T-cell (primary cell): ENCODE measurements around the gene CNTN5. TPM values are rescaled to one million over a fixed set of nuclear protein-coding genes. Genes with fewer than 3 reads are reported as not detected.

Experiments used
- ATAC-seq, 4 experiments: fragments of 200-7000 bp in 3 of 4; fragments of 150-1000 bp in 1 of 4; cut with Tn5 transposase; replicated peaks in 1 of 4; 1 replicate in 3 of 4; 2 replicates in 1 of 4; pipeline ENCODE4 v1.10.0; 2021; ENCODE audit warnings: moderate library complexity in 3 of 4, mild to moderate bottlenecking in 2 of 4, moderate number of reproducible peaks in 1 of 4
- CTCF ChIA-PET, 2 donors: fragments of 300-600 bp; sonication (Branson Sonifier 250); formaldehyde crosslinking; loops; one replicate each; lab custom pipeline; 2022; ENCODE audit warnings: antibody characterized with exemption in 2 of 2; lab: Charles Lee
- POLR2A ChIA-PET, 2 donors: fragments of 300-600 bp; sonication (Branson Sonifier 250); formaldehyde crosslinking; loops; one replicate each; lab custom pipeline; 2022; ENCODE audit warnings: antibody characterized with exemption in 2 of 2; lab: Charles Lee
- DNase-seq, 35 experiments: peaks; one replicate each; pipeline versions ENCODE4 v3.0.0 to v3.0.0-alpha.2; 2013 to 2023
- H3K27ac ChIP-seq: one replicate; pipeline ENCODE4 v1.5.1; 2013; ENCODE audit warnings: low read length
- H3K27me3 ChIP-seq, 2 experiments: replicated peaks in 1 of 2; 1 replicate in 1 of 2; 2 replicates in 1 of 2; pipeline versions ENCODE4 v1.6.1 to v1.7.0; 2013; ENCODE audit warnings: low read length in 1 of 2, mixed read lengths in 1 of 2; ENCODE audit not compliant: control insufficient read depth in 2 of 2, insufficient read depth in 2 of 2; ENCODE audit errors: extremely low read depth in 1 of 2
- H3K36me3 ChIP-seq, 2 donors: 1 replicate in 1 of 2; 2 replicates in 1 of 2; pipeline versions ENCODE4 v1.6.1 to v1.7.0; 2013; ENCODE audit warnings: low read length in 1 of 2; ENCODE audit not compliant: control insufficient read depth in 2 of 2, insufficient read depth in 1 of 2; ENCODE audit errors: extremely low read depth in 1 of 2
- H3K4me1 ChIP-seq, 2 experiments: 1 replicate in 1 of 2; 2 replicates in 1 of 2; pipeline versions ENCODE4 v1.6.1 to v1.7.0; 2013; ENCODE audit warnings: low read length in 2 of 2, mixed read lengths in 1 of 2; ENCODE audit not compliant: insufficient read depth in 2 of 2, control insufficient read depth in 1 of 2; ENCODE audit errors: extremely low read depth in 1 of 2
- H3K4me3 ChIP-seq, 2 donors: 1 replicate in 1 of 2; 2 replicates in 1 of 2; pipeline versions ENCODE4 v1.5.1 to v1.7.0; 2013; ENCODE audit warnings: mild to moderate bottlenecking in 2 of 2, low read length in 1 of 2, moderate library complexity in 1 of 2; ENCODE audit not compliant: control insufficient read depth in 1 of 2; ENCODE audit errors: extremely low read depth in 1 of 2
- H3K9me3 ChIP-seq: 2 replicates; pipeline ENCODE4 v1.7.0; 2013
- H3K27ac Mint-ChIP-seq, 2 donors: one replicate each; pipeline ENCODE4 v1.8.0; 2020 to 2021; ENCODE audit warnings: mild to moderate bottlenecking in 2 of 2, mixed read lengths in 2 of 2
- H3K27me3 Mint-ChIP-seq, 2 donors: one replicate each; pipeline ENCODE4 v1.8.0; 2021 to 2022; ENCODE audit warnings: mixed read lengths in 2 of 2
- H3K36me3 Mint-ChIP-seq: one replicate; pipeline ENCODE4 v1.8.0; 2021; ENCODE audit warnings: mixed read lengths
- H3K4me1 Mint-ChIP-seq, 3 donors: one replicate each; pipeline ENCODE4 v1.8.0; 2020 to 2022; ENCODE audit warnings: mixed read lengths in 3 of 3, mild to moderate bottlenecking in 1 of 3
- H3K4me3 Mint-ChIP-seq, 3 donors: one replicate each; pipeline ENCODE4 v1.8.0; 2020 to 2022; ENCODE audit warnings: mild to moderate bottlenecking in 3 of 3, mixed read lengths in 3 of 3, moderate library complexity in 3 of 3
- H3K9me3 Mint-ChIP-seq, 3 donors: one replicate each; pipeline ENCODE4 v1.8.0; 2020 to 2022; ENCODE audit warnings: mixed read lengths in 3 of 3
- WGBS: methylation state at CpG from one replicate; pipeline ENCODE4 v1.1.5; 2013; ENCODE audit warnings: missing lambda C conversion rate; ENCODE audit not compliant: insufficient coverage; 5-methylcytosine and 5-hydroxymethylcytosine counted together
- total RNA-seq, 35 experiments: library from RNA in 6 of 35; stranded (reverse) in 6 of 35; fragments of 120-200 nt in 1 of 35; gene quantifications; one replicate each; pipeline versions ENCODE4 v1.2.1 to v1.2.4 and lab custom pipeline; 2013 to 2026

The CNTN5 gene
- total RNA-seq, 5 donors from 2014 or later (not counting 1 experiment from before 2014, with no cell fraction given) = not detected

DNA sequence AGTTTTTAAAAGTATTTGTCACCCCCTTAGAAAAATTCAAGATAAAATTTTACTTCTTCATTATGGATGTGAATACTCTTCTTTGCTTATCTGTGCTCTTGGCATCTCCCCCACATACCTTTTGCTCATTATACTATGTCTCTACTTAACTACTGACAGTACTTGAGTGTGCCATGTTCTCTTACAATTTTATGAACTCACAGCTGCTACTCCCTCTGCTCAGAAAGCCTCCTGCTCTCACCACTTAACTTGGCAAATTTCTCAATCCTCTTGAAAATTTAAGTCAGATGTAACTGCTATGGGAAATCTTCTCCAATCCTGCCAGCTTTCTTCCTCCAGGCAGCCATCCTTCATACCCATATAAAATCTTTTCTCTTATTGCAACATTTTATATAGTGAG lies 163.4 kb downstream of the CNTN5 start:
- no peaks in the 10 kb centered on the region for H3K27me3 Mint-ChIP-seq
- CTCF ChIA-PET = interaction anchor here in 1 of 2 donors (0.7 kb wide), 1 partner anchor 723 kb away, joined by 4 read pairs; no protein-coding TSS in a partner anchor
- no peaks in the 10 kb centered on the region for H3K4me1 Mint-ChIP-seq
- DNase-seq = no peak
- ATAC-seq = no peak
- peaks cover 16 to 18% (median 17%) of the 10 kb centered on the region in 3 donors for H3K9me3 Mint-ChIP-seq
- no peaks in the 10 kb centered on the region for H3K27me3 ChIP-seq
- H3K9me3 ChIP-seq = no peaks in the 10 kb centered on the region
- H3K36me3 ChIP-seq = no peaks in the 10 kb centered on the region
- POLR2A ChIA-PET = no interaction called here
- H3K27ac ChIP-seq = no peak overlapping the region
- H3K4me1 ChIP-seq = no peaks in the 10 kb centered on the region
- no peaks in the 10 kb centered on the region for H3K36me3 Mint-ChIP-seq
- H3K27ac Mint-ChIP-seq = no peak overlapping the region
- no peak overlapping the region for H3K4me3 Mint-ChIP-seq
- no peak overlapping the region for H3K4me3 ChIP-seq

DNA sequence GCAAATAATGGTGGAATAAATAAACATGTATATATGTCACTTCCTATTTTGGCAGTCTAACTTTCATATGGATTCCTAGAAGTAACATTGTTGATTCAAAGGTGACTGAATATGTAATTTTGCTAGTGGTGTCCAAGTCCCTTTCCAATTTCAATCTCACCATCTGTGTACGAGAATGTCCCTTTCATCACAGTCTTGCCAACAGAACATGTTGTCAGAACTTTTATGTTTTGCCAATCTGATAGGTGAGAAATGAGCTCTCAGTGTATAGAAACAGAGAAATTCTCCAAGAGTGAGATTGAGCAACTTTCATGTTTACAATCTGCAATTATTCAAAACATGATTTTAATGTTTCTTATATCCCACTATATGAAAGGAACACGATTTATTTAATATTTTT lies 167.5 kb downstream of the CNTN5 start:
- POLR2A ChIA-PET = no interaction called here
- WGBS = no CpG with 5 or more reads among the region's 2 CpGs

DNA sequence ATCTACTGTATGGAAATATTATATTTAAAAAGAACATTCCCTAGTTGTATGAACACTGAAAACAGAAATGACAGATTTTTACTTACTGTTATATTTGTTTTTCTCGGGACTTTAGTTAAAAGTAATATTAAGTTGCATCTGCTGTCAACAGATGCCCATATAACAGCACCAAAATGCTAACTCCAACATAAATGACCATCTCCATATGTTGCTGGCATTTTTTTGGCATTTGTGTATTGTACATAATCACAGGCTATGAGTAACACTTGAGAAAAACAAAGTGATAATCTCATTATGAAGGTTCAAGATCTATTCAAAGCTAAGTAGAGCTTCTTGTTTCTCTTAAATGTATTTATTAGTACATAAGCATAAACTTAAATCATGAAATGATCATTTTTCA lies 172.0 kb downstream of the CNTN5 start:
- no CpG with 5 or more reads among the region's 1 CpG for WGBS
- no peak for DNase-seq
- no peak for ATAC-seq
- H3K36me3 ChIP-seq = no peaks in the 10 kb centered on the region
- Mint-ChIP-seq H3K4me1 (no peaks in the 10 kb centered on the region), H3K4me3 (no peak overlapping the region), H3K27ac (no peak overlapping the region), H3K36me3 (no peaks in the 10 kb centered on the region), H3K9me3 (peaks cover 0 to 14% (median 7%) of the 10 kb centered on the region in 3 donors), H3K27me3 (no peaks in the 10 kb centered on the region)
- H3K9me3 ChIP-seq = no peaks in the 10 kb centered on the region
- POLR2A ChIA-PET = no interaction called here
- H3K4me1 ChIP-seq = no peaks in the 10 kb centered on the region
- CTCF ChIA-PET = no interaction called here
- H3K4me3 ChIP-seq = no peak overlapping the region
- H3K27me3 ChIP-seq = no peaks in the 10 kb centered on the region
- H3K27ac ChIP-seq = no peak overlapping the region

More for the DNA sequence above, 167.5 kb downstream of the CNTN5 start:
- no peaks in the 10 kb centered on the region for H3K9me3 ChIP-seq
- H3K4me3 ChIP-seq = no peak overlapping the region
- CTCF ChIA-PET = no interaction called here
- Mint-ChIP-seq H3K27ac (no peak overlapping the region), H3K36me3 (no peaks in the 10 kb centered on the region), H3K4me3 (no peak overlapping the region), H3K27me3 (no peaks in the 10 kb centered on the region), H3K9me3 (peaks cover 10 to 21% (median 17%) of the 10 kb centered on the region in 3 donors), H3K4me1 (no peaks in the 10 kb centered on the region)
- DNase-seq (no peak), ATAC-seq (no peak)
- H3K27me3 ChIP-seq = no peaks in the 10 kb centered on the region
- H3K4me1 ChIP-seq = no peaks in the 10 kb centered on the region
- H3K27ac ChIP-seq = no peak overlapping the region
- no peaks in the 10 kb centered on the region for H3K36me3 ChIP-seq

DNA sequence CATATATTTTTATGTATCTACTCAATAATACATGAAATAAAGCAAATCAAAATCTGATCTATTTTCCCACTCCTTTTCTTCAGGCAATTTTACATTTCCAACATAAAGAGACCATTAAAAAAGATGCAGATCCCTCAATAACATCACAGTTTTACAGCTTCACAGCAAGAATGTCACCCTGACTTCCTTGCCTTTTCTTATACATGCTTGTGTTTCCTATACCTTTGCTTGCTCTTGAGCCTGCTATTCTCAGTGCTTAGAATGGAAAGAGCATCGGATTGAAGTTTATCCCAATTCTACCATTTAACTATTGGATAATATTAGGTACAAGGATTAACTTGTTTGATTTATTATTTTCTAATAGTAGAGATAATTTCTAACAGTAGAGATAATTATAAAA lies 176.7 kb downstream of the CNTN5 start:
- no peaks in the 10 kb centered on the region for H3K9me3 ChIP-seq
- WGBS = no CpG with 5 or more reads among the region's 1 CpG
- Mint-ChIP-seq H3K27me3 (no peaks in the 10 kb centered on the region), H3K27ac (no peak overlapping the region), H3K36me3 (no peaks in the 10 kb centered on the region), H3K4me1 (no peaks in the 10 kb centered on the region), H3K9me3 (peaks cover 3 to 11% (median 4%) of the 10 kb centered on the region in 3 donors), H3K4me3 (no peak overlapping the region)
- DNase-seq = no peak
- H3K27ac ChIP-seq = no peak overlapping the region
- H3K4me3 ChIP-seq = no peak overlapping the region
- H3K27me3 ChIP-seq = no peaks in the 10 kb centered on the region
- no peak for ATAC-seq
- ChIA-PET CTCF (no interaction called here), POLR2A (no interaction called here)
- H3K36me3 ChIP-seq = no peaks in the 10 kb centered on the region
- no peaks in the 10 kb centered on the region for H3K4me1 ChIP-seq

DNA sequence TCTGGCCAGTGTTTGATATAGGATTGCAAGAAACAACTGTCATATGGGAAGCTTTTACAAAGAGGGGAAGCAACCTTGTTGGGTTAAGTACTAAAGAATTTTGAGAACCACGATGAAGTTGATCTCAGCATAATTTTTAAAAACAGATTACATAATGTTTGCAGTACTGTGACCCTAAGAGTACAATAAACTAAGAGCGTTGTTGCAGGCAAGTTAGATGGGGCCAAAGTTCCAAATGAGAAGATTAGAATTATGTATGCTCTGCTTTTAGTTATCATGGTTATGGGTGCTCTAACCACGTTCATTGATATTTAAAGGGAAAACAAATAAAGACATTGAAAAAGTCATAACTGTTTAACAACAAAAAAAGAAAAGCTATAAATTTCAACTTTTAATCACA lies 177.5 kb downstream of the CNTN5 start:
- Histone ChIP-seq H3K36me3 (no peaks in the 10 kb centered on the region), H3K27me3 (no peaks in the 10 kb centered on the region), H3K27ac (no peak overlapping the region), H3K4me1 (no peaks in the 10 kb centered on the region), H3K9me3 (no peaks in the 10 kb centered on the region), H3K4me3 (no peak overlapping the region)
- DNase-seq (no peak), ATAC-seq (no peak)
- H3K36me3 Mint-ChIP-seq = no peaks in the 10 kb centered on the region
- ChIA-PET CTCF (no interaction called here), POLR2A (no interaction called here)
- H3K4me3 Mint-ChIP-seq = no peak overlapping the region
- H3K9me3 Mint-ChIP-seq = peaks cover 6 to 11% (median 7%) of the 10 kb centered on the region in 3 donors
- no peaks in the 10 kb centered on the region for H3K27me3 Mint-ChIP-seq
- WGBS = 67% methylated on average over 1 of the region's 3 CpGs
- no peak overlapping the region for H3K27ac Mint-ChIP-seq
- H3K4me1 Mint-ChIP-seq = no peaks in the 10 kb centered on the region

DNA sequence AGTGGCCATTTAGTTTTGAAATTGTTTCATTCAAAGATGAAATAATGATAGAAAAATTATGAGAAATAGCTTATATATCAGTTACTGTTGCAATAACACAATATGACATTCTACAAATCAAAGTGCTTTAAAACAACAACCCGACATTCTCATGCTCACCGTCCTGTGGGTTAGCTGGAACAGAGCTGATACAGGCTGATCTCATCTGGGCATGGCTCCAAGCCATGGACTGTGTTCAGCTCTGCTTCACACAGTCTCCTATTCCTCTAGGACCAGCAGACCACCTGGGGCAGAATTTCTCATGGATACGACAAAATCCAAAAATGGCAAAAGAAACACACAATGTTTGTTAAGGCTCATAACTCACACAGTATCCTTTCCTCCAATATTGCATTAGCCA lies 178.6 kb downstream of the CNTN5 start:
- Histone ChIP-seq H3K4me3 (no peak overlapping the region), H3K27ac (no peak overlapping the region), H3K36me3 (no peaks in the 10 kb centered on the region), H3K9me3 (no peaks in the 10 kb centered on the region), H3K27me3 (no peaks in the 10 kb centered on the region), H3K4me1 (no peaks in the 10 kb centered on the region)
- no peak for DNase-seq
- H3K9me3 Mint-ChIP-seq = peaks cover 6 to 15% (median 7%) of the 10 kb centered on the region in 3 donors
- no peaks in the 10 kb centered on the region for H3K36me3 Mint-ChIP-seq
- no peak for ATAC-seq
- POLR2A ChIA-PET = no interaction called here
- 37% methylated on average over 2 of the region's 3 CpGs for WGBS
- H3K4me3 Mint-ChIP-seq = no peak overlapping the region
- H3K27ac Mint-ChIP-seq = no peak overlapping the region
- H3K27me3 Mint-ChIP-seq = no peaks in the 10 kb centered on the region
- no peaks in the 10 kb centered on the region for H3K4me1 Mint-ChIP-seq
- CTCF ChIA-PET = interaction anchor here in 1 of 2 donors (0.6 kb wide), 1 partner anchor 37 kb away, joined by 3 read pairs; no protein-coding TSS in a partner anchor

DNA sequence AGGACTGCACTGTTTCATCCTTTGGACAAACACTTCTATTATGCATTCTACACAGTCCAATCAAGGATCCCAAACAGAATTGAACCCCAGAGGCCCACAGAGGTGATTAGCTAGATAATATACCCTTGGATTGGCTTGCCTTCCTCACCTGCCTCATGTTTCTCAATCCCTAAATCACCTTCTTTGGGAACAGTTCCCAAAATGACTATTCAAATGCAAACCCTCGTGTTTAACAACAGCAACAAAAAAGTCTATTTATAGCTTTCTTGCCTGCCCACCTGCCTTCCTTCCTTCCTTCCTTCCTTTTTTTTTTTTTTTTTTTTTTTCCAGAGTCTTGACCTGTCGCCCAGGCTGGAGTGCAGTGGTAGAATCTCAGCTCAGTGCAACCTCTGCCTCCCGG lies 180.0 kb downstream of the CNTN5 start:
- 41% methylated on average over 3 of the region's 3 CpGs for WGBS
- ATAC-seq = no peak
- H3K36me3 Mint-ChIP-seq = no peaks in the 10 kb centered on the region
- Histone ChIP-seq H3K36me3 (no peaks in the 10 kb centered on the region), H3K4me3 (no peak overlapping the region), H3K27ac (no peak overlapping the region), H3K4me1 (no peaks in the 10 kb centered on the region), H3K27me3 (no peaks in the 10 kb centered on the region), H3K9me3 (no peaks in the 10 kb centered on the region)
- H3K9me3 Mint-ChIP-seq = peaks cover 6 to 21% (median 7%) of the 10 kb centered on the region in 3 donors
- POLR2A ChIA-PET = no interaction called here
- no peak overlapping the region for H3K27ac Mint-ChIP-seq
- no peak overlapping the region for H3K4me3 Mint-ChIP-seq
- H3K27me3 Mint-ChIP-seq = no peaks in the 10 kb centered on the region
- no peaks in the 10 kb centered on the region for H3K4me1 Mint-ChIP-seq
- CTCF ChIA-PET = no interaction called here
- DNase-seq = no peak
